HEK293 (cell line): ENCODE data around the gene KSR1.

Experiments
- ZNF366 ChIP-seq: fragments of 450-650 bp; formaldehyde crosslinking; conservative IDR thresholded peaks from 2 replicates; pipeline ENCODE4 v1.5.1; 2016; ENCODE audit warnings: missing biosample characterization, missing genetic modification characterization
- TF ChIP-seq, protein P1 (sequence below): fragments of 450-650 bp; formaldehyde crosslinking; IDR thresholded peaks from 2 replicates; pipeline ENCODE4 v1.5.1; 2016; ENCODE audit warnings: missing biosample characterization, missing genetic modification characterization

GRCh38 chr17:27452828-27453227 is 3.4 kb upstream of the KSR1 start:
- TF ChIP-seq, protein P1, sequence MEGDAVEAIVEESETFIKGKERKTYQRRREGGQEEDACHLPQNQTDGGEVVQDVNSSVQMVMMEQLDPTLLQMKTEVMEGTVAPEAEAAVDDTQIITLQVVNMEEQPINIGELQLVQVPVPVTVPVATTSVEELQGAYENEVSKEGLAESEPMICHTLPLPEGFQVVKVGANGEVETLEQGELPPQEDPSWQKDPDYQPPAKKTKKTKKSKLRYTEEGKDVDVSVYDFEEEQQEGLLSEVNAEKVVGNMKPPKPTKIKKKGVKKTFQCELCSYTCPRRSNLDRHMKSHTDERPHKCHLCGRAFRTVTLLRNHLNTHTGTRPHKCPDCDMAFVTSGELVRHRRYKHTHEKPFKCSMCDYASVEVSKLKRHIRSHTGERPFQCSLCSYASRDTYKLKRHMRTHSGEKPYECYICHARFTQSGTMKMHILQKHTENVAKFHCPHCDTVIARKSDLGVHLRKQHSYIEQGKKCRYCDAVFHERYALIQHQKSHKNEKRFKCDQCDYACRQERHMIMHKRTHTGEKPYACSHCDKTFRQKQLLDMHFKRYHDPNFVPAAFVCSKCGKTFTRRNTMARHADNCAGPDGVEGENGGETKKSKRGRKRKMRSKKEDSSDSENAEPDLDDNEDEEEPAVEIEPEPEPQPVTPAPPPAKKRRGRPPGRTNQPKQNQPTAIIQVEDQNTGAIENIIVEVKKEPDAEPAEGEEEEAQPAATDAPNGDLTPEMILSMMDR (tag by site-specific recombination), result no peak
- no peak for TF ChIP-seq ZNF366
